HG02870 (cell line): ENCODE measurements around the gene FAM47E.

ENCODE experiments used
- ATAC-seq: cut with Tn5 transposase; IDR thresholded peaks from one replicate; pipeline ENCODE4 v1.9.1; 2021; ENCODE audit warnings: mild to moderate bottlenecking, moderate library complexity; ENCODE audit not compliant: unreplicated experiment

FAM47E gene

DNA sequence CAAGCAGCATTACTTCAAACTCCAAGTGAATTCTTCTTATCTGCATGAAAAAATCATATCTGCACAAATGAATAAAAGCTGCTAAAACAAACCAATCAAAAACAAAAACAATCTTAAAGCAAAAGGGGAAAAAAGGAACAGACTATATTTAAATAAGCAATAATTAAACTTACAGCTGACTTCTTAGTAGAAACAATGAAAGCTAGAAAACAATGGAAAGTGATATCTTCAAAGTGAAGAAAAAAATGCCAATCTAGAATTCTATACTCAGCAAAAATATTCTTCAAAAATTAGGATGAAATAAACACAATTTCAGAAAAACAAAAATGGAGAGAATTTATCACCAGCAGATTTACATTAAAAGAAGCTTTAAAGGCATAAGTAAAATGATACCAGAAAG is 75.0 kb downstream of the FAM47E start:
- ATAC-seq: no peak
